ENCODE data around the gene IQSEC2. TPM values are rescaled to one million over a fixed set of nuclear protein-coding genes. Genes with fewer than 3 reads are reported as not detected.

IQSEC2 gene
- total RNA-seq, 2 donors from 2014 or later: 0.48 to 0.86 TPM

- Mint-ChIP-seq H3K27me3 (peaks cover 0 to 12% of the 10 kb centered on the region in 2 donors), H3K27ac (no peak overlapping the region), H3K9me3 (no peaks in the 10 kb centered on the region), H3K4me3 (no peak overlapping the region), H3K4me1 (ENCODE audit: low read depth in 2 of 2) (peaks cover under 1 to 7% of the 10 kb centered on the region in 2 donors), H3K36me3 (no peaks in the 10 kb centered on the region)
- ATAC-seq (no peak), DNase-seq (ENCODE audit: low spot score) (no peak)
Observed at GRCh38 chrX:53269536-53270107, 11.8 kb downstream of the IQSEC2 start.

- Mint-ChIP-seq H3K27ac (no peak overlapping the region), H3K4me3 (no peak overlapping the region), H3K27me3 (peaks cover 0 to 17% of the 10 kb centered on the region in 2 donors), H3K4me1 (ENCODE audit: low read depth in 2 of 2) (peaks cover 14 to 22% of the 10 kb centered on the region in 2 donors), H3K36me3 (no peaks in the 10 kb centered on the region), H3K9me3 (no peaks in the 10 kb centered on the region)
- DNase-seq (ENCODE audit: low spot score): no peak
- ATAC-seq: no peak
Observed at GRCh38 chrX:53268173-53268572, 13.2 kb downstream of the IQSEC2 start.

- Mint-ChIP-seq H3K9me3 (no peaks in the 10 kb centered on the region), H3K27ac (no peak overlapping the region), H3K27me3 (peaks cover 0 to 20% of the 10 kb centered on the region in 2 donors), H3K4me1 (ENCODE audit: low read depth in 2 of 2) (peaks cover 25 to 34% of the 10 kb centered on the region in 2 donors), H3K36me3 (no peaks in the 10 kb centered on the region), H3K4me3 (no peak overlapping the region)
- DNase-seq (ENCODE audit: low spot score) (no peak), ATAC-seq (no peak)
Observed at GRCh38 chrX:53266914-53267313, 14.5 kb downstream of the IQSEC2 start.

- Mint-ChIP-seq H3K27ac (no peak overlapping the region), H3K27me3 (peaks cover 0 to 25% of the 10 kb centered on the region in 2 donors), H3K36me3 (no peaks in the 10 kb centered on the region), H3K4me1 (ENCODE audit: low read depth in 2 of 2) (peaks cover 32 to 42% of the 10 kb centered on the region in 2 donors), H3K4me3 (no peak overlapping the region), H3K9me3 (no peaks in the 10 kb centered on the region)
- DNase-seq (ENCODE audit: low spot score) (no peak), ATAC-seq (no peak)
Observed at GRCh38 chrX:53265771-53266574, 15.4 kb downstream of the IQSEC2 start.

GRCh38 chrX:53263597-53264094, 17.7 kb downstream of the IQSEC2 start:
- DNase-seq (ENCODE audit: low spot score) (no peak), ATAC-seq (peak; percentile 85 to 87)
- Mint-ChIP-seq H3K27ac (peak overlapping the region; percentile 65 to 84), H3K4me3 (peak overlapping the region; percentile 84), H3K4me1 (ENCODE audit: low read depth in 2 of 2) (peaks cover 32 to 42% of the 10 kb centered on the region in 2 donors), H3K36me3 (no peaks in the 10 kb centered on the region), H3K9me3 (no peaks in the 10 kb centered on the region), H3K27me3 (peaks cover 0 to 28% of the 10 kb centered on the region in 2 donors)

- peak; percentile 72 to 75 for ATAC-seq
- peak overlapping the region; percentile 84 for H3K4me3 Mint-ChIP-seq
Observed at GRCh38 chrX:53262918-53263394, 18.4 kb downstream of the IQSEC2 start.

GRCh38 chrX:53262189-53262917, 19.0 kb downstream of the IQSEC2 start:
- no peak for ATAC-seq

More at GRCh38 chrX:53262918-53263394, 18.4 kb downstream of the IQSEC2 start:
- DNase-seq (ENCODE audit: low spot score): no peak
- Mint-ChIP-seq H3K4me1 (ENCODE audit: low read depth in 2 of 2) (peaks cover 32 to 42% of the 10 kb centered on the region in 2 donors), H3K27ac (peak overlapping the region; percentile 65 to 84), H3K9me3 (no peaks in the 10 kb centered on the region), H3K27me3 (peaks cover 0 to 29% of the 10 kb centered on the region in 2 donors), H3K36me3 (no peaks in the 10 kb centered on the region)

GRCh38 chrX:53261355-53261972, 19.9 kb downstream of the IQSEC2 start:
- Mint-ChIP-seq H3K4me3 (peak overlapping the region; percentile 30), H3K9me3 (no peaks in the 10 kb centered on the region), H3K36me3 (no peaks in the 10 kb centered on the region), H3K4me1 (ENCODE audit: low read depth in 2 of 2) (peaks cover 32 to 42% of the 10 kb centered on the region in 2 donors), H3K27ac (peak overlapping the region in 1 of 2 donors; percentile 31), H3K27me3 (peaks cover 0 to 36% of the 10 kb centered on the region in 2 donors)
- no peak for DNase-seq (ENCODE audit: low spot score)
- no peak for ATAC-seq

More at GRCh38 chrX:53262189-53262917, 19.0 kb downstream of the IQSEC2 start:
- DNase-seq (ENCODE audit: low spot score): no peak
- no peaks in the 10 kb centered on the region for H3K36me3 Mint-ChIP-seq
- H3K4me3 Mint-ChIP-seq: peak overlapping the region; percentile 84
- no peaks in the 10 kb centered on the region for H3K9me3 Mint-ChIP-seq
- peaks cover 0 to 35% of the 10 kb centered on the region in 2 donors for H3K27me3 Mint-ChIP-seq
- peaks cover 32 to 42% of the 10 kb centered on the region in 2 donors for H3K4me1 Mint-ChIP-seq (ENCODE audit: low read depth in 2 of 2)
- peak overlapping the region in 1 of 2 donors; percentile 84 for H3K27ac Mint-ChIP-seq

GRCh38 chrX:53260836-53261235, 20.5 kb downstream of the IQSEC2 start:
- Mint-ChIP-seq H3K27me3 (peaks cover 0 to 32% of the 10 kb centered on the region in 2 donors), H3K4me1 (ENCODE audit: low read depth in 2 of 2) (peaks cover 32 to 42% of the 10 kb centered on the region in 2 donors), H3K4me3 (no peak overlapping the region), H3K36me3 (no peaks in the 10 kb centered on the region), H3K27ac (no peak overlapping the region), H3K9me3 (no peaks in the 10 kb centered on the region)
- DNase-seq (ENCODE audit: low spot score) (no peak), ATAC-seq (no peak)

GRCh38 chrX:53257670-53258423, 23.5 kb downstream of the IQSEC2 start:
- DNase-seq (ENCODE audit: low spot score) (no peak), ATAC-seq (no peak)
- H3K27ac Mint-ChIP-seq: no peak overlapping the region
- no peaks in the 10 kb centered on the region for H3K36me3 Mint-ChIP-seq
- H3K4me3 Mint-ChIP-seq: no peak overlapping the region
- peaks cover 15 to 17% of the 10 kb centered on the region in 2 donors for H3K4me1 Mint-ChIP-seq (ENCODE audit: low read depth in 2 of 2)
- peaks cover 0 to 29% of the 10 kb centered on the region in 2 donors for H3K27me3 Mint-ChIP-seq
- H3K9me3 Mint-ChIP-seq: no peaks in the 10 kb centered on the region

- Mint-ChIP-seq H3K9me3 (no peaks in the 10 kb centered on the region), H3K27me3 (peaks cover 0 to 27% of the 10 kb centered on the region in 2 donors), H3K27ac (no peak overlapping the region), H3K4me1 (ENCODE audit: low read depth in 2 of 2) (peaks cover 10% of the 10 kb centered on the region in 2 donors), H3K36me3 (no peaks in the 10 kb centered on the region), H3K4me3 (no peak overlapping the region)
- DNase-seq (ENCODE audit: low spot score): no peak
- ATAC-seq: no peak
Observed at GRCh38 chrX:53257166-53257565, 24.2 kb downstream of the IQSEC2 start.

- DNase-seq (ENCODE audit: low spot score) (no peak), ATAC-seq (no peak)
- H3K9me3 Mint-ChIP-seq: no peaks in the 10 kb centered on the region
- H3K4me1 Mint-ChIP-seq (ENCODE audit: low read depth in 2 of 2): peaks cover 3 to 4% of the 10 kb centered on the region in 2 donors
- peaks cover 0 to 22% of the 10 kb centered on the region in 2 donors for H3K27me3 Mint-ChIP-seq
- no peaks in the 10 kb centered on the region for H3K36me3 Mint-ChIP-seq
- no peak overlapping the region for H3K4me3 Mint-ChIP-seq
- no peak overlapping the region for H3K27ac Mint-ChIP-seq
Observed at GRCh38 chrX:53256446-53257041, 24.8 kb downstream of the IQSEC2 start.
